B cell (primary cell): ENCODE data around the gene ALPK3. TPM values are rescaled to one million over a fixed set of nuclear protein-coding genes. Genes with fewer than 3 reads are reported as not detected.

Experiments used
- ATAC-seq: fragments of 200-7000 bp; cut with Tn5 transposase; one replicate; pipeline ENCODE4 v1.10.0; 2021; ENCODE audit warnings: low read depth, mild to moderate bottlenecking, moderate number of reproducible peaks, moderate library complexity
- CTCF ChIA-PET: fragments of 350-600 bp; sonication (Branson Sonifier 250); formaldehyde crosslinking; loops from one replicate; lab custom pipeline; 2021; ENCODE audit warnings: antibody characterized with exemption, inconsistent platforms; lab: Charles Lee
- POLR2A ChIA-PET: fragments of 350-600 bp; sonication (Branson Sonifier 250); formaldehyde crosslinking; loops from one replicate; lab custom pipeline; 2021; ENCODE audit warnings: antibody characterized with exemption; lab: Charles Lee
- DNase-seq: peaks from one replicate; pipeline ENCODE4 v3.0.0; 2013
- H2AFZ ChIP-seq: 2 replicates; pipeline ENCODE4 v1.6.1; 2012; ENCODE audit warnings: mild to moderate bottlenecking, low read depth, low read length; ENCODE audit not compliant: insufficient read depth, poor library complexity, severe bottlenecking
- H3K27ac ChIP-seq, 2 donors: 1 replicate in 1 of 2; 2 replicates in 1 of 2; pipeline ENCODE4 v1.5.1; 2012 to 2013; ENCODE audit warnings: low read length in 2 of 2, mild to moderate bottlenecking in 2 of 2, moderate library complexity in 1 of 2
- H3K27me3 ChIP-seq, 4 experiments: fragments of 200-600 bp in 1 of 4; sonication (generic) in 1 of 4; replicated peaks in 1 of 4; 1 replicate in 2 of 4; 2 replicates in 2 of 4; pipeline versions ENCODE4 v1.6.1 to v1.7.0; 2013 to 2016; ENCODE audit warnings: low read length in 3 of 4, mild to moderate bottlenecking in 2 of 4, mixed read lengths in 1 of 4, moderate library complexity in 1 of 4; ENCODE audit not compliant: insufficient read depth in 4 of 4, control insufficient read depth in 3 of 4; ENCODE audit errors: control extremely low read depth in 1 of 4
- H3K36me3 ChIP-seq, 2 experiments: replicated peaks in 1 of 2; 1 replicate in 1 of 2; 2 replicates in 1 of 2; pipeline versions ENCODE4 v1.6.1 to v1.7.1; 2013; ENCODE audit warnings: low read length in 1 of 2; ENCODE audit not compliant: insufficient read depth in 2 of 2, control insufficient read depth in 1 of 2; ENCODE audit errors: control extremely low read depth in 1 of 2, extremely low read depth in 1 of 2
- H3K4me1 ChIP-seq, 2 donors: fragments of 200-600 bp in 1 of 2; sonication (generic) in 1 of 2; 1 replicate in 1 of 2; 2 replicates in 1 of 2; pipeline versions ENCODE4 v1.5.1 to v1.6.1; 2013 to 2017; ENCODE audit warnings: low read length in 2 of 2; ENCODE audit not compliant: control insufficient read depth in 2 of 2, insufficient read depth in 2 of 2
- H3K4me2 ChIP-seq: replicated peaks from 2 replicates; pipeline ENCODE3; 2012; ENCODE audit warnings: mild to moderate bottlenecking, low read depth, low read length; ENCODE audit not compliant: poor library complexity, severe bottlenecking
- H3K4me3 ChIP-seq, 5 experiments: fragments of 200-600 bp in 1 of 5; sonication (generic) in 1 of 5; 1 replicate in 3 of 5; 2 replicates in 2 of 5; pipeline versions ENCODE4 v1.5.1 to v1.7.0; 2011 to 2016; ENCODE audit warnings: low read length in 4 of 5, mild to moderate bottlenecking in 4 of 5, low read depth in 2 of 5, control low read depth in 1 of 5, moderate library complexity in 1 of 5; ENCODE audit not compliant: insufficient read depth in 1 of 5; ENCODE audit errors: control extremely low read depth in 1 of 5, extremely low read depth in 1 of 5
- H3K79me2 ChIP-seq: fragments of 200-600 bp; sonication (generic); one replicate; pipeline ENCODE4 v1.6.0; 2016; ENCODE audit warnings: low read length; ENCODE audit not compliant: control insufficient read depth, insufficient read depth
- H3K9ac ChIP-seq: fragments of 200-600 bp; sonication (generic); 2 replicates; pipeline ENCODE4 v1.6.1; 2017; ENCODE audit warnings: mild to moderate bottlenecking, low read length, moderate library complexity
- H3K9me3 ChIP-seq, 3 donors: one replicate each; pipeline versions ENCODE4 v1.6.1 to v1.7.1; 2013; ENCODE audit warnings: low read length in 2 of 3; ENCODE audit not compliant: control insufficient read depth in 2 of 3, insufficient read depth in 1 of 3; ENCODE audit errors: control extremely low read depth in 1 of 3
- H4K20me1 ChIP-seq: 2 replicates; pipeline ENCODE4 v1.6.0; 2012; ENCODE audit warnings: mild to moderate bottlenecking, low read length; ENCODE audit not compliant: insufficient read depth, control insufficient read depth, poor library complexity, severe bottlenecking
- H3K27ac Mint-ChIP-seq: one replicate; pipeline ENCODE4 v1.8.0; 2021; ENCODE audit warnings: mixed read lengths
- H3K27me3 Mint-ChIP-seq: one replicate; pipeline ENCODE4 v1.8.0; 2021; ENCODE audit warnings: mixed read lengths
- H3K4me1 Mint-ChIP-seq: one replicate; pipeline ENCODE4 v1.8.0; 2021; ENCODE audit warnings: mixed read lengths
- H3K4me3 Mint-ChIP-seq: one replicate; pipeline ENCODE4 v1.8.0; 2021; ENCODE audit warnings: mixed read lengths
- H3K9me3 Mint-ChIP-seq: one replicate; pipeline ENCODE4 v1.8.0; 2022; ENCODE audit warnings: mixed read lengths; ENCODE audit not compliant: insufficient read depth
- EZH2 ChIP-seq: IDR thresholded peaks from 2 replicates; pipeline ENCODE4 v1.6.1; 2012; ENCODE audit warnings: borderline replicate concordance, low read depth, mild to moderate bottlenecking, moderate library complexity, low read length; ENCODE audit not compliant: insufficient read depth, poor library complexity, severe bottlenecking
- WGBS: methylation state at CpG from one replicate; pipeline ENCODE4 v1.1.5; 2013; ENCODE audit warnings: missing lambda C conversion rate; ENCODE audit not compliant: insufficient coverage; 5-methylcytosine and 5-hydroxymethylcytosine counted together
- intact Hi-C: fragments of 100-400 bp; cut with micrococcal nuclease; formaldehyde crosslinking; loops from one replicate; pipeline ENCODE4 v1.10.0; 2022
- polyA plus RNA-seq: library from polyadenylated mRNA; depleted of rRNA; stranded (reverse); fragments of >200 nt; gene quantifications from 2 replicates; pipeline ENCODE4 v1.2.3, GENCODE V29; 2012
- total RNA-seq, 2 donors: library from RNA; stranded (reverse); fragments of 120-200 nt in 1 of 2; gene quantifications; 1 replicate in 1 of 2; 2 replicates in 1 of 2; pipeline versions ENCODE4 v1.2.3 to v1.2.4, GENCODE V29; 2013 to 2022
- TF ChIP-seq, protein P1 (sequence below): fragments of 200-600 bp; IDR thresholded peaks from one replicate; pipeline ENCODE4 v1.8.0; 2022; ENCODE audit warnings: antibody characterized with exemption, mild to moderate bottlenecking

Gene ALPK3
- total and polyA plus RNA-seq, 2 donors (not counting 1 experiment from before 2014, with no cell fraction given): 0.07 to 0.15 TPM

- H2AFZ ChIP-seq: no peak overlapping the region
- Mint-ChIP-seq H3K4me1 (peaks cover 38% of the 10 kb centered on the region), H3K27me3 (no peaks in the 10 kb centered on the region), H3K4me3 (no peak overlapping the region), H3K27ac (no peak overlapping the region), H3K9me3 (no peaks in the 10 kb centered on the region)
- no peak overlapping the region for H3K27ac ChIP-seq
- no CpG with 5 or more reads among the region's 2 CpGs for WGBS
- H3K27me3 ChIP-seq: no peaks in the 10 kb centered on the region
- no peak overlapping the region for H3K9ac ChIP-seq
- peaks cover 72% of the 10 kb centered on the region for H4K20me1 ChIP-seq
- peaks cover 77% of the 10 kb centered on the region for H3K79me2 ChIP-seq
- ChIA-PET CTCF (no interaction called here), POLR2A (interaction anchor here (0.6 kb wide), 1 partner anchor 21 kb away, joined by 4 read pairs; no protein-coding TSS in a partner anchor)
- DNase-seq (no peak), ATAC-seq (no peak)
- H3K4me3 ChIP-seq: no peak overlapping the region
- H3K4me1 ChIP-seq: peaks cover 8 to 19% of the 10 kb centered on the region in 2 donors
- intact Hi-C loops: no loop called here
- peaks cover 6 to 68% of the 10 kb centered on the region in 2 experiments for H3K36me3 ChIP-seq
- no peaks in the 10 kb centered on the region for H3K9me3 ChIP-seq
- no peak overlapping the region for H3K4me2 ChIP-seq
- TF ChIP-seq EZH2: no peak
- TF ChIP-seq, protein P1, sequence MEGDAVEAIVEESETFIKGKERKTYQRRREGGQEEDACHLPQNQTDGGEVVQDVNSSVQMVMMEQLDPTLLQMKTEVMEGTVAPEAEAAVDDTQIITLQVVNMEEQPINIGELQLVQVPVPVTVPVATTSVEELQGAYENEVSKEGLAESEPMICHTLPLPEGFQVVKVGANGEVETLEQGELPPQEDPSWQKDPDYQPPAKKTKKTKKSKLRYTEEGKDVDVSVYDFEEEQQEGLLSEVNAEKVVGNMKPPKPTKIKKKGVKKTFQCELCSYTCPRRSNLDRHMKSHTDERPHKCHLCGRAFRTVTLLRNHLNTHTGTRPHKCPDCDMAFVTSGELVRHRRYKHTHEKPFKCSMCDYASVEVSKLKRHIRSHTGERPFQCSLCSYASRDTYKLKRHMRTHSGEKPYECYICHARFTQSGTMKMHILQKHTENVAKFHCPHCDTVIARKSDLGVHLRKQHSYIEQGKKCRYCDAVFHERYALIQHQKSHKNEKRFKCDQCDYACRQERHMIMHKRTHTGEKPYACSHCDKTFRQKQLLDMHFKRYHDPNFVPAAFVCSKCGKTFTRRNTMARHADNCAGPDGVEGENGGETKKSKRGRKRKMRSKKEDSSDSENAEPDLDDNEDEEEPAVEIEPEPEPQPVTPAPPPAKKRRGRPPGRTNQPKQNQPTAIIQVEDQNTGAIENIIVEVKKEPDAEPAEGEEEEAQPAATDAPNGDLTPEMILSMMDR: no peak
Observed at GRCh38 chr15:84788500-84788899, 28.7 kb upstream of the ALPK3 start.

DNA sequence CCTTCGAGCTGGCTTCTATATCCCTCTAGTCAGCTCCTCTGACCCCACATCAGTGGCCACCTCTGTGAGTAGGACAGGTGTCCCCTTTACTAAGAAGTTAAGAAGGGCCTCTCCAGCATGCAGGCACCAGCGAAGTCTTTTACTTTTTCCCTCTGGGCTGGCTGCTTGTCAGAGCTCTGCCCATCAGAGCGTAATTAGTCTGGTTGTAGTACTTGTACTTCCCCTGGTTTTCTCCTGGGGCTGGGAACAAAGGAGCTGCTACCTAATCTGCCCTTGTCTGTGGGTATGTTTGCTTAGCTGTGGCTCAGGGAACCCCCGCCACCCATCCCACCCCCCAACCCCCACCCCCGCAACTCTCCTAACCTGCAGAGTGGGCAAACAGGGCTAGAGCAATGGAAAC, 27.4 kb upstream of the ALPK3 start:
- ChIA-PET CTCF (no interaction called here), POLR2A (interaction anchor here (0.5 kb wide), 1 partner anchor 43 kb away, joined by 7 read pairs; no protein-coding TSS in a partner anchor)
- Histone ChIP-seq H3K4me3 (no peak overlapping the region), H2AFZ (no peak overlapping the region), H3K9ac (no peak overlapping the region), H3K27me3 (no peaks in the 10 kb centered on the region), H4K20me1 (peaks cover 64% of the 10 kb centered on the region), H3K79me2 (peaks cover 69% of the 10 kb centered on the region), H3K9me3 (no peaks in the 10 kb centered on the region), H3K4me2 (no peak overlapping the region), H3K36me3 (peaks cover 6 to 65% of the 10 kb centered on the region in 2 experiments), H3K27ac (no peak overlapping the region), H3K4me1 (peaks cover 8 to 19% of the 10 kb centered on the region in 2 donors)
- DNase-seq (no peak), ATAC-seq (no peak)
- WGBS: 70% methylated on average over 2 of the region's 5 CpGs
- no peak overlapping the region for H3K4me3 Mint-ChIP-seq
- H3K9me3 Mint-ChIP-seq: no peaks in the 10 kb centered on the region
- H3K27ac Mint-ChIP-seq: no peak overlapping the region
- TF ChIP-seq EZH2: no peak
- TF ChIP-seq, protein P1: no peak
- intact Hi-C loops: no loop called here
- peaks cover 36% of the 10 kb centered on the region for H3K4me1 Mint-ChIP-seq
- no peaks in the 10 kb centered on the region for H3K27me3 Mint-ChIP-seq
